Right lobe of liver (tissue), 4 donors: ENCODE data around the gene CUL1.

Source experiments
- POLR2A ChIP-seq: fragments of 450-650 bp; IDR thresholded peaks from one replicate; pipeline ENCODE4 v1.6.1; 2017; ENCODE audit warnings: antibody characterized with exemption, mild to moderate bottlenecking
- TF ChIP-seq, protein P1 (sequence below), 4 donors: fragments of 200-600 bp in 3 of 4; fragments of 450-650 bp in 1 of 4; IDR thresholded peaks; one replicate each; pipeline versions ENCODE4 v1.5.1 to v1.8.0; 2016 to 2022; ENCODE audit warnings: antibody characterized with exemption in 4 of 4, mild to moderate bottlenecking in 2 of 4
- donor health status: DM: no; HTN: no; CAD: no.
- donor health status: DM: no; HTN: no; CAD: no.
- donor health status: DM: no; HTN: yes; CAD: no.

DNA sequence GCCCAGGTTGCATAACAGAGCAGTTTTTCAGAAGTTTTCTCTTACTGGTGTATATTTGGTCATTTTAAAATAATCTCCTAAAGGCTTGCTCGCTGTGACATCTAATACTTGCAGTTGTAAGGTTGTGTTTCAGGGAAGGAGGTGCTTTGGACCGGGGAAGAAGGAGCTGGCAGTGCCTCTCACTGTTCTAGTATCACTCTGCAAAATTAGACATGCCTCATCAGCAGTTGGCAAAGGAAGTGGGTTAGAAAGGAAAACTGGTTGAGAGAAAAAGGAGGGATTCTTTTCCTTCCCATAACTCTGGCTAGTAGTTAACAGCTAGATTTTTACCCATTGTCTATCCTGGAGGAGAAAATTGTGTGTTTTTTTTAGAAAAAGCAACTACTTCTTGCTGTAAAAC is 34.8 kb downstream of the CUL1 start:
- TF ChIP-seq, protein P1, sequence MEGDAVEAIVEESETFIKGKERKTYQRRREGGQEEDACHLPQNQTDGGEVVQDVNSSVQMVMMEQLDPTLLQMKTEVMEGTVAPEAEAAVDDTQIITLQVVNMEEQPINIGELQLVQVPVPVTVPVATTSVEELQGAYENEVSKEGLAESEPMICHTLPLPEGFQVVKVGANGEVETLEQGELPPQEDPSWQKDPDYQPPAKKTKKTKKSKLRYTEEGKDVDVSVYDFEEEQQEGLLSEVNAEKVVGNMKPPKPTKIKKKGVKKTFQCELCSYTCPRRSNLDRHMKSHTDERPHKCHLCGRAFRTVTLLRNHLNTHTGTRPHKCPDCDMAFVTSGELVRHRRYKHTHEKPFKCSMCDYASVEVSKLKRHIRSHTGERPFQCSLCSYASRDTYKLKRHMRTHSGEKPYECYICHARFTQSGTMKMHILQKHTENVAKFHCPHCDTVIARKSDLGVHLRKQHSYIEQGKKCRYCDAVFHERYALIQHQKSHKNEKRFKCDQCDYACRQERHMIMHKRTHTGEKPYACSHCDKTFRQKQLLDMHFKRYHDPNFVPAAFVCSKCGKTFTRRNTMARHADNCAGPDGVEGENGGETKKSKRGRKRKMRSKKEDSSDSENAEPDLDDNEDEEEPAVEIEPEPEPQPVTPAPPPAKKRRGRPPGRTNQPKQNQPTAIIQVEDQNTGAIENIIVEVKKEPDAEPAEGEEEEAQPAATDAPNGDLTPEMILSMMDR (IDR thresholded peaks at IDR 0.05) = no peak
- TF ChIP-seq POLR2A = no peak
